ENCODE measurements around the gene ITGA6. TPM values are rescaled to one million over a fixed set of nuclear protein-coding genes. Genes with fewer than 3 reads are reported as not detected.

The ITGA6 gene
- total RNA-seq, 6 donors from 2014 or later = 38.1 to 99.7 (median 57.9) TPM

- WGBS, 2 donors = 80 to 83% methylated on average over 3 of the region's 3 CpGs
Observed at GRCh38 chr2:172433144-172433543, 5.8 kb downstream of the ITGA6 start.

DNA sequence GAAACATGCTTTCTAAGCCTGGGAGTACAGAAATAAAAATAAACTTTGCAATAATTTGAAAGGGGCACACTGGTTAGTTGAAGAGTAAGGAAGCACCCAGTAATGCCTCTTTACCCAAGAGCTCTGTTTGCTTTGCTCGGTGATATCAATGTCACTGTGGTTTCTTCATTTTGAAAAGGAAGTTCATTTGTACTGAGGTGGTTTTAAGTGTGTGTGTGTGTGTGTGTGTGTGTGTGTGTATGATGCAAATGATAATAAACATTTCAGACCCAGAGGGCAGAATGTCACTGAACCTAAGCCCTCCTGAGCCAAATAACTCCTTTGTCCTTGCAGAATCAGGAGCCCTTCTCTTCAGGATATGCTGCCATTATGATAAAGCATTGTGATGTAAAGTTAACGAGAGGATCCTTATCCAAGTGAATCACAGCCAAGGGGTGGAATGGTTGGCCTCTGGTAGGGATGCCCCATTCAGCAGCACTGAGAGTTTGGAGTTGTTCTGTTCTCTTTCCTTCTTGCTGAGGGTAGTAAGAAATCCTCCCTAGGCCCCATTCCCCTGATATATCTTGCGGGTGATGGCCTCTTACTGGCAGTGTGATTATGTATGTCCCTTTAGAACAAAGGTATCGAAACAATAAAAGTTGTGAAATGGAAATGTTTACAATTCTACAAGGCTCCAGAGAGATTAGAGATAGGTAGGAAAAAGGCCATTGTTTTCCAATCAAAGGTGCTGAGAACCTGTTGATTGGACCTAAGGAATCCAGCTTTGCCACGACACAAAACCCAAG, 7.6 kb downstream of the ITGA6 start:
- H3K4me1 ChIP-seq = peaks cover 21 to 52% (median 45%) of the 10 kb centered on the region in 4 donors

More at GRCh38 chr2:172433144-172433543, 5.8 kb downstream of the ITGA6 start:
- no peak for DNase-seq
- peaks cover 23 to 60% (median 42%) of the 10 kb centered on the region in 4 donors for H3K4me1 ChIP-seq
- no peak overlapping the region for H3K4me3 ChIP-seq
- ATAC-seq (ENCODE audit: low FRiP score in 2 of 2) = no peak
- no peaks in the 10 kb centered on the region for H3K27me3 ChIP-seq
- no peaks in the 10 kb centered on the region for H3K9me3 ChIP-seq
- peak overlapping the region in 1 of 4 donors; percentile 53 for H3K27ac ChIP-seq
- no peaks in the 10 kb centered on the region for H3K36me3 ChIP-seq
- TF ChIP-seq POLR2AphosphoS5 (IDR thresholded peaks at IDR 0.05) (no peak), POLR2A (IDR thresholded peaks at IDR 0.05) (no peak), EP300 (IDR thresholded peaks at IDR 0.05) (no peak)
- TF ChIP-seq, protein P1, sequence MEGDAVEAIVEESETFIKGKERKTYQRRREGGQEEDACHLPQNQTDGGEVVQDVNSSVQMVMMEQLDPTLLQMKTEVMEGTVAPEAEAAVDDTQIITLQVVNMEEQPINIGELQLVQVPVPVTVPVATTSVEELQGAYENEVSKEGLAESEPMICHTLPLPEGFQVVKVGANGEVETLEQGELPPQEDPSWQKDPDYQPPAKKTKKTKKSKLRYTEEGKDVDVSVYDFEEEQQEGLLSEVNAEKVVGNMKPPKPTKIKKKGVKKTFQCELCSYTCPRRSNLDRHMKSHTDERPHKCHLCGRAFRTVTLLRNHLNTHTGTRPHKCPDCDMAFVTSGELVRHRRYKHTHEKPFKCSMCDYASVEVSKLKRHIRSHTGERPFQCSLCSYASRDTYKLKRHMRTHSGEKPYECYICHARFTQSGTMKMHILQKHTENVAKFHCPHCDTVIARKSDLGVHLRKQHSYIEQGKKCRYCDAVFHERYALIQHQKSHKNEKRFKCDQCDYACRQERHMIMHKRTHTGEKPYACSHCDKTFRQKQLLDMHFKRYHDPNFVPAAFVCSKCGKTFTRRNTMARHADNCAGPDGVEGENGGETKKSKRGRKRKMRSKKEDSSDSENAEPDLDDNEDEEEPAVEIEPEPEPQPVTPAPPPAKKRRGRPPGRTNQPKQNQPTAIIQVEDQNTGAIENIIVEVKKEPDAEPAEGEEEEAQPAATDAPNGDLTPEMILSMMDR (IDR thresholded peaks at IDR 0.05) = no peak

GRCh38 chr2:172435606-172435911, 8.2 kb downstream of the ITGA6 start:
- 91 to 100% methylated on average over 4 of the region's 4 CpGs for WGBS, 2 donors
- Histone ChIP-seq H3K4me3 (no peak overlapping the region), H3K9me3 (no peaks in the 10 kb centered on the region), H3K27ac (peak overlapping the region in 1 of 4 donors; percentile 48), H3K4me1 (peaks cover 21 to 55% (median 48%) of the 10 kb centered on the region in 4 donors), H3K36me3 (no peaks in the 10 kb centered on the region), H3K27me3 (no peaks in the 10 kb centered on the region)
- TF ChIP-seq POLR2AphosphoS5 (IDR thresholded peaks at IDR 0.05) = no peak
- no peak for TF ChIP-seq POLR2A (IDR thresholded peaks at IDR 0.05)
- TF ChIP-seq EP300 (IDR thresholded peaks at IDR 0.05) = no peak
- TF ChIP-seq, protein P1 (IDR thresholded peaks at IDR 0.05) = no peak
- no peak for DNase-seq
- ATAC-seq (ENCODE audit: low FRiP score in 2 of 2) = no peak

More for the DNA sequence above, 7.6 kb downstream of the ITGA6 start:
- peak in 1 of 2 donors; percentile 6 for DNase-seq
- Histone ChIP-seq H3K9me3 (no peaks in the 10 kb centered on the region), H3K36me3 (no peaks in the 10 kb centered on the region), H3K4me3 (no peak overlapping the region), H3K27ac (peak overlapping the region in 1 of 4 donors; percentile 48), H3K27me3 (no peaks in the 10 kb centered on the region)
- TF ChIP-seq, protein P1 (IDR thresholded peaks at IDR 0.05) = no peak
- TF ChIP-seq EP300 (IDR thresholded peaks at IDR 0.05) (no peak), POLR2A (IDR thresholded peaks at IDR 0.05) (no peak), POLR2AphosphoS5 (IDR thresholded peaks at IDR 0.05) (no peak)
- 64 to 68% methylated on average over 5 of the region's 5 CpGs for WGBS, 2 donors
- ATAC-seq (ENCODE audit: low FRiP score in 2 of 2) = no peak

- no peaks in the 10 kb centered on the region for H3K9me3 ChIP-seq
- H3K27ac ChIP-seq = peak overlapping the region in 1 of 4 donors; percentile 48
- H3K36me3 ChIP-seq = no peaks in the 10 kb centered on the region
- DNase-seq (no peak), ATAC-seq (ENCODE audit: low FRiP score in 2 of 2) (no peak)
- no peak overlapping the region for H3K4me3 ChIP-seq
- TF ChIP-seq POLR2A (IDR thresholded peaks at IDR 0.05) (no peak), EP300 (IDR thresholded peaks at IDR 0.05) (no peak), POLR2AphosphoS5 (IDR thresholded peaks at IDR 0.05) (no peak)
- TF ChIP-seq, protein P1 (IDR thresholded peaks at IDR 0.05) = no peak
- no peaks in the 10 kb centered on the region for H3K27me3 ChIP-seq
- WGBS, 2 donors = 83 to 89% methylated on average over 1 of the region's 1 CpG
- peaks cover 21 to 56% (median 45%) of the 10 kb centered on the region in 4 donors for H3K4me1 ChIP-seq
Observed at GRCh38 chr2:172436889-172437288, 9.5 kb downstream of the ITGA6 start.

All from upper lobe of left lung (tissue), 6 donors.